HepG2 (cell line): ENCODE results near the gene VEGFA. TPM values are rescaled to one million over a fixed set of nuclear protein-coding genes. Genes with fewer than 3 reads are reported as not detected.
A peak's percentile ranks its signal among the peaks of the same experiment; 100 is the strongest.

Experiments
- ADNP ChIP-seq: sonication (generic); formaldehyde crosslinking; IDR thresholded peaks from 2 replicates; pipeline ENCODE4 v1.4.0; 2020; ENCODE audit warnings: missing genetic modification reagents
- AFF4 ChIP-seq: sonication (generic); formaldehyde crosslinking; IDR thresholded peaks from 2 replicates; pipeline ENCODE4 v1.4.0; 2020; ENCODE audit warnings: missing genetic modification reagents
- ARID4A ChIP-seq: sonication (generic); formaldehyde crosslinking; IDR thresholded peaks from 2 replicates; pipeline ENCODE4 v1.5.0; 2020; ENCODE audit warnings: mild to moderate bottlenecking, missing genetic modification reagents, borderline replicate concordance
- CENPT ChIP-seq: sonication (generic); formaldehyde crosslinking; IDR thresholded peaks from 2 replicates; pipeline ENCODE4 v1.8.0; 2022; ENCODE audit warnings: low read depth, mild to moderate bottlenecking, moderate library complexity, missing genetic modification reagents
- GPN1 ChIP-seq: sonication (generic); formaldehyde crosslinking; IDR thresholded peaks from 2 replicates; pipeline ENCODE4 v1.5.1; 2020; ENCODE audit warnings: missing genetic modification reagents, borderline replicate concordance
- HOXA9 ChIP-seq: sonication (generic); formaldehyde crosslinking; IDR thresholded peaks from 2 replicates; pipeline ENCODE4 v1.8.1; 2022; ENCODE audit warnings: missing genetic modification reagents, mild to moderate bottlenecking, moderate library complexity, borderline replicate concordance
- NR3C1 ChIP-seq: sonication (generic); formaldehyde crosslinking; IDR thresholded peaks from 2 replicates; pipeline ENCODE4 v1.4.0; 2020; ENCODE audit warnings: missing genetic modification reagents
- TGIF2 ChIP-seq: IDR thresholded peaks from 2 replicates; pipeline ENCODE4 v1.6.1; 2016; ENCODE audit warnings: control low read depth, missing compliant biosample characterization
- ZMAT5 ChIP-seq: sonication (generic); formaldehyde crosslinking; IDR thresholded peaks from 2 replicates; pipeline ENCODE4 v1.5.0; 2020; ENCODE audit warnings: mild to moderate bottlenecking, low read depth, missing genetic modification reagents, borderline replicate concordance
- polyA plus RNA-seq, 8 experiments: library from polyadenylated mRNA; depleted of rRNA in 3 of 8; stranded (reverse) in 7 of 8; unstranded in 1 of 8; fragments of >200 nt; fragmentation: Illumina TruSeq in 4 of 8; extraction: Trizol in 4 of 8; gene quantifications; 2 replicates each; pipeline versions ENCODE4 v1.2.1 to v1.2.3, GENCODE V29; 2011 to 2016; ENCODE audit warnings: low read depth in 4 of 8, missing spikeins in 1 of 8, mixed read lengths in 1 of 8; ENCODE audit not compliant: insufficient read depth in 1 of 8
- total RNA-seq, 5 experiments: library from RNA; depleted of rRNA; stranded (reverse); fragments of >200 nt; fragmentation: Illumina TruSeq; extraction: Trizol; gene quantifications; 2 replicates each; pipeline ENCODE4 v1.2.3, GENCODE V29; 2016; ENCODE audit warnings: low read depth in 1 of 5
- TF ChIP-seq, protein P1 (sequence below): IDR thresholded peaks from 2 replicates; pipeline ENCODE4 v1.6.1; 2016; ENCODE audit warnings: low read depth, control low read depth
- TF ChIP-seq, protein P2 (sequence below): sonication (generic); formaldehyde crosslinking; IDR thresholded peaks from 2 replicates; pipeline ENCODE4 v1.4.0; 2020; ENCODE audit warnings: mild to moderate bottlenecking, missing genetic modification reagents

Gene VEGFA
- total and polyA plus RNA-seq, 2 of the 13 experiments (the other 11 are each of a cell fraction or from before 2014, with no cell fraction given) = 68.1 to 629 TPM

DNA sequence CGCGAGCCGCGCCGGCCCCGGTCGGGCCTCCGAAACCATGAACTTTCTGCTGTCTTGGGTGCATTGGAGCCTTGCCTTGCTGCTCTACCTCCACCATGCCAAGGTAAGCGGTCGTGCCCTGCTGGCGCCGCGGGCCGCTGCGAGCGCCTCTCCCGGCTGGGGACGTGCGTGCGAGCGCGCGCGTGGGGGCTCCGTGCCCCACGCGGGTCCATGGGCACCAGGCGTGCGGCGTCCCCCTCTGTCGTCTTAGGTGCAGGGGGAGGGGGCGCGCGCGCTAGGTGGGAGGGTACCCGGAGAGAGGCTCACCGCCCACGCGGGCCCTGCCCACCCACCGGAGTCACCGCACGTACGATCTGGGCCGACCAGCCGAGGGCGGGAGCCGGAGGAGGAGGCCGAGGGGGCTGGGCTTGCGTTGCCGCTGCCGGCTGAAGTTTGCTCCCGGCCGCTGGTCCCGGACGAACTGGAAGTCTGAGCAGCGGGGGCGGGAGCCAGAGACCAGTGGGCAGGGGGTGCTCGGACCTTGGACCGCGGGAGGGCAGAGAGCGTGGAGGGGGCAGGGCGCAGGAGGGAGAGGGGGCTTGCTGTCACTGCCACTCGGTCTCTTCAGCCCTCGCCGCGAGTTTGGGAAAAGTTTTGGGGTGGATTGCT lies 1.3 kb downstream of the VEGFA start (continued):
- TF ChIP-seq ARID4A = peak; percentile 91; the same call in 1 of the 2 replicates
- no peak for TF ChIP-seq ADNP (CRISPR knock-in tag)
- TF ChIP-seq AFF4 = peak; percentile 96
- TF ChIP-seq NR3C1 (CRISPR knock-in tag) = no peak
- no peak for TF ChIP-seq HOXA9
- no peak for TF ChIP-seq ZMAT5 (CRISPR knock-in tag)
- TF ChIP-seq, protein P1, sequence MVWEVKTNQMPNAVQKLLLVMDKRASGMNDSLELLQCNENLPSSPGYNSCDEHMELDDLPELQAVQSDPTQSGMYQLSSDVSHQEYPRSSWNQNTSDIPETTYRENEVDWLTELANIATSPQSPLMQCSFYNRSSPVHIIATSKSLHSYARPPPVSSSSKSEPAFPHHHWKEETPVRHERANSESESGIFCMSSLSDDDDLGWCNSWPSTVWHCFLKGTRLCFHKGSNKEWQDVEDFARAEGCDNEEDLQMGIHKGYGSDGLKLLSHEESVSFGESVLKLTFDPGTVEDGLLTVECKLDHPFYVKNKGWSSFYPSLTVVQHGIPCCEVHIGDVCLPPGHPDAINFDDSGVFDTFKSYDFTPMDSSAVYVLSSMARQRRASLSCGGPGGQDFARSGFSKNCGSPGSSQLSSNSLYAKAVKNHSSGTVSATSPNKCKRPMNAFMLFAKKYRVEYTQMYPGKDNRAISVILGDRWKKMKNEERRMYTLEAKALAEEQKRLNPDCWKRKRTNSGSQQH = peak; percentile 82
- TF ChIP-seq, protein P2, sequence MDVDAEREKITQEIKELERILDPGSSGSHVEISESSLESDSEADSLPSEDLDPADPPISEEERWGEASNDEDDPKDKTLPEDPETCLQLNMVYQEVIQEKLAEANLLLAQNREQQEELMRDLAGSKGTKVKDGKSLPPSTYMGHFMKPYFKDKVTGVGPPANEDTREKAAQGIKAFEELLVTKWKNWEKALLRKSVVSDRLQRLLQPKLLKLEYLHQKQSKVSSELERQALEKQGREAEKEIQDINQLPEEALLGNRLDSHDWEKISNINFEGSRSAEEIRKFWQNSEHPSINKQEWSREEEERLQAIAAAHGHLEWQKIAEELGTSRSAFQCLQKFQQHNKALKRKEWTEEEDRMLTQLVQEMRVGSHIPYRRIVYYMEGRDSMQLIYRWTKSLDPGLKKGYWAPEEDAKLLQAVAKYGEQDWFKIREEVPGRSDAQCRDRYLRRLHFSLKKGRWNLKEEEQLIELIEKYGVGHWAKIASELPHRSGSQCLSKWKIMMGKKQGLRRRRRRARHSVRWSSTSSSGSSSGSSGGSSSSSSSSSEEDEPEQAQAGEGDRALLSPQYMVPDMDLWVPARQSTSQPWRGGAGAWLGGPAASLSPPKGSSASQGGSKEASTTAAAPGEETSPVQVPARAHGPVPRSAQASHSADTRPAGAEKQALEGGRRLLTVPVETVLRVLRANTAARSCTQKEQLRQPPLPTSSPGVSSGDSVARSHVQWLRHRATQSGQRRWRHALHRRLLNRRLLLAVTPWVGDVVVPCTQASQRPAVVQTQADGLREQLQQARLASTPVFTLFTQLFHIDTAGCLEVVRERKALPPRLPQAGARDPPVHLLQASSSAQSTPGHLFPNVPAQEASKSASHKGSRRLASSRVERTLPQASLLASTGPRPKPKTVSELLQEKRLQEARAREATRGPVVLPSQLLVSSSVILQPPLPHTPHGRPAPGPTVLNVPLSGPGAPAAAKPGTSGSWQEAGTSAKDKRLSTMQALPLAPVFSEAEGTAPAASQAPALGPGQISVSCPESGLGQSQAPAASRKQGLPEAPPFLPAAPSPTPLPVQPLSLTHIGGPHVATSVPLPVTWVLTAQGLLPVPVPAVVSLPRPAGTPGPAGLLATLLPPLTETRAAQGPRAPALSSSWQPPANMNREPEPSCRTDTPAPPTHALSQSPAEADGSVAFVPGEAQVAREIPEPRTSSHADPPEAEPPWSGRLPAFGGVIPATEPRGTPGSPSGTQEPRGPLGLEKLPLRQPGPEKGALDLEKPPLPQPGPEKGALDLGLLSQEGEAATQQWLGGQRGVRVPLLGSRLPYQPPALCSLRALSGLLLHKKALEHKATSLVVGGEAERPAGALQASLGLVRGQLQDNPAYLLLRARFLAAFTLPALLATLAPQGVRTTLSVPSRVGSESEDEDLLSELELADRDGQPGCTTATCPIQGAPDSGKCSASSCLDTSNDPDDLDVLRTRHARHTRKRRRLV (CRISPR knock-in tag) = no peak
- 0 out of 2 replicates have a peak, but pooled peaks have one; percentile 49 for TF ChIP-seq CENPT (CRISPR knock-in tag)
- no peak; the same call in none of the 2 replicates for TF ChIP-seq TGIF2 (CRISPR knock-in tag)
- TF ChIP-seq GPN1 = peak; percentile 5; the same call in 1 of the 2 replicates
